HUES6 (cell line): Measurements from ENCODE around the gene ZNF460.

Experiments
- H3K27ac ChIP-seq: 2 replicates; pipeline ENCODE4 v1.7.0; 2013; ENCODE audit warnings: low read depth, mild to moderate bottlenecking, low read length, inconsistent platforms
- H3K27me3 ChIP-seq: 2 replicates; pipeline ENCODE4 v1.6.1; 2013; ENCODE audit warnings: low read length; ENCODE audit not compliant: control insufficient read depth, insufficient read depth
- H3K36me3 ChIP-seq: 2 replicates; pipeline ENCODE4 v1.6.1; 2013; ENCODE audit warnings: low read length; ENCODE audit not compliant: control insufficient read depth, insufficient read depth
- H3K4me1 ChIP-seq: 2 replicates; pipeline ENCODE4 v1.6.1; 2013; ENCODE audit warnings: low read length; ENCODE audit not compliant: control insufficient read depth, insufficient read depth
- H3K4me3 ChIP-seq: 2 replicates; pipeline ENCODE4 v1.5.1; 2013; ENCODE audit warnings: low read depth, low read length
- H3K9ac ChIP-seq: one replicate; pipeline ENCODE4 v1.6.1; 2013; ENCODE audit warnings: mild to moderate bottlenecking, low read length
- H3K9me3 ChIP-seq: 2 replicates; pipeline ENCODE4 v1.6.1; 2013; ENCODE audit warnings: low read depth, low read length; ENCODE audit not compliant: control insufficient read depth, insufficient read depth

ZNF460 gene

GRCh38 chr19:57280165-57280961, at the start of gene ZNF460:
Gene ZNF460, plus strand, starts transcription at chr19:57280485. Its CDS starts 322 bp downstream, at chr19:57280807.
- H3K9ac ChIP-seq, result peak within 1 kb of the TSS; percentile 97
- H3K27me3 ChIP-seq, result no peaks in the 10 kb centered on the region
- H3K4me1 ChIP-seq, result peaks cover 12% of the 10 kb centered on the region; the same call in 1 of the 2 replicates
- H3K36me3 ChIP-seq, result peaks cover 36% of the 10 kb centered on the region
- H3K27ac ChIP-seq, result peak within 1 kb of the TSS; percentile 92
- H3K9me3 ChIP-seq, result no peaks in the 10 kb centered on the region
- peak within 1 kb of the TSS; percentile 83 for H3K4me3 ChIP-seq

- peak overlapping the region; percentile 57 for H3K4me3 ChIP-seq
- no peaks in the 10 kb centered on the region for H3K9me3 ChIP-seq
- peak overlapping the region; percentile 66 for H3K9ac ChIP-seq
- peaks cover 7% of the 10 kb centered on the region; the same call in 1 of the 2 replicates for H3K4me1 ChIP-seq
- 0 out of 2 replicates have a peak, but pooled peaks cover 6% of the 10 kb centered on the region for H3K27me3 ChIP-seq
- no peaks in the 10 kb centered on the region for H3K36me3 ChIP-seq
- H3K27ac ChIP-seq, result no peak overlapping the region
Measured at GRCh38 chr19:57231686-57232085, 48.6 kb upstream of the ZNF460 start.

GRCh38 chr19:57233207-57233606, 47.1 kb upstream of the ZNF460 start:
- Histone ChIP-seq H3K4me1 (peaks cover 7% of the 10 kb centered on the region; the same call in 1 of the 2 replicates), H3K27ac (no peak overlapping the region), H3K27me3 (0 out of 2 replicates have a peak, but pooled peaks cover 6% of the 10 kb centered on the region), H3K9ac (no peak overlapping the region), H3K4me3 (no peak overlapping the region), H3K36me3 (no peaks in the 10 kb centered on the region), H3K9me3 (no peaks in the 10 kb centered on the region)

GRCh38 chr19:57239982-57240310, 40.3 kb upstream of the ZNF460 start:
- peak overlapping the region; percentile 98 for H3K4me3 ChIP-seq
- H3K4me1 ChIP-seq, result peaks cover 7% of the 10 kb centered on the region
- peak overlapping the region; percentile 48 for H3K27ac ChIP-seq
- peak overlapping the region; percentile 73 for H3K9ac ChIP-seq
- no peaks in the 10 kb centered on the region for H3K9me3 ChIP-seq
- peaks cover 15% of the 10 kb centered on the region for H3K36me3 ChIP-seq
- H3K27me3 ChIP-seq, result no peaks in the 10 kb centered on the region

GRCh38 chr19:57240311-57241090, 39.8 kb upstream of the ZNF460 start, which contains the start of gene ZNF805:
Gene ZNF805, plus strand, starts transcription at chr19:57240632. Its CDS starts 260 bp downstream, at chr19:57240892.
- H3K9ac ChIP-seq, result peak within 1 kb of the TSS; percentile 90
- no peaks in the 10 kb centered on the region for H3K9me3 ChIP-seq
- H3K36me3 ChIP-seq, result peaks cover 19% of the 10 kb centered on the region
- H3K27ac ChIP-seq, result peak within 1 kb of the TSS; percentile 64
- H3K4me1 ChIP-seq, result peaks cover 7% of the 10 kb centered on the region
- H3K4me3 ChIP-seq, result peak within 1 kb of the TSS; percentile 98
- no peaks in the 10 kb centered on the region for H3K27me3 ChIP-seq

- Histone ChIP-seq H3K27me3 (no peaks in the 10 kb centered on the region), H3K4me3 (peak overlapping the region; percentile 98), H3K9ac (peak overlapping the region; percentile 90), H3K9me3 (no peaks in the 10 kb centered on the region), H3K27ac (peak overlapping the region; percentile 64; the same call in 1 of the 2 replicates), H3K36me3 (peaks cover 25% of the 10 kb centered on the region), H3K4me1 (peaks cover 7% of the 10 kb centered on the region)
Measured at GRCh38 chr19:57241176-57241575, 39.1 kb upstream of the ZNF460 start.

- no peak overlapping the region for H3K9ac ChIP-seq
- peaks cover 7% of the 10 kb centered on the region for H3K4me1 ChIP-seq
- peaks cover 37% of the 10 kb centered on the region for H3K36me3 ChIP-seq
- H3K4me3 ChIP-seq, result no peak overlapping the region
- H3K27me3 ChIP-seq, result no peaks in the 10 kb centered on the region
- no peaks in the 10 kb centered on the region for H3K9me3 ChIP-seq
- H3K27ac ChIP-seq, result no peak overlapping the region
Measured at GRCh38 chr19:57242821-57243220, 37.5 kb upstream of the ZNF460 start.

GRCh38 chr19:57244513-57244912, 35.8 kb upstream of the ZNF460 start:
- Histone ChIP-seq H3K27ac (no peak overlapping the region), H3K4me1 (peaks cover 7% of the 10 kb centered on the region), H3K27me3 (no peaks in the 10 kb centered on the region), H3K36me3 (peaks cover 53% of the 10 kb centered on the region), H3K9ac (no peak overlapping the region), H3K9me3 (no peaks in the 10 kb centered on the region), H3K4me3 (no peak overlapping the region)

GRCh38 chr19:57245066-57245465, 35.2 kb upstream of the ZNF460 start:
- Histone ChIP-seq H3K9me3 (no peaks in the 10 kb centered on the region), H3K27ac (no peak overlapping the region), H3K9ac (no peak overlapping the region), H3K36me3 (peaks cover 56% of the 10 kb centered on the region), H3K27me3 (no peaks in the 10 kb centered on the region), H3K4me1 (peaks cover 7% of the 10 kb centered on the region), H3K4me3 (no peak overlapping the region)

GRCh38 chr19:57245959-57246358, 34.3 kb upstream of the ZNF460 start:
- H3K9ac ChIP-seq, result no peak overlapping the region
- H3K27ac ChIP-seq, result no peak overlapping the region
- H3K4me1 ChIP-seq, result peaks cover 7% of the 10 kb centered on the region
- H3K27me3 ChIP-seq, result no peaks in the 10 kb centered on the region
- no peaks in the 10 kb centered on the region for H3K9me3 ChIP-seq
- H3K36me3 ChIP-seq, result peaks cover 62% of the 10 kb centered on the region
- H3K4me3 ChIP-seq, result no peak overlapping the region

GRCh38 chr19:57248646-57249045, 31.6 kb upstream of the ZNF460 start:
- H3K4me1 ChIP-seq, result no peaks in the 10 kb centered on the region
- H3K36me3 ChIP-seq, result peaks cover 79% of the 10 kb centered on the region
- no peak overlapping the region for H3K9ac ChIP-seq
- no peaks in the 10 kb centered on the region for H3K9me3 ChIP-seq
- no peak overlapping the region for H3K4me3 ChIP-seq
- H3K27me3 ChIP-seq, result no peaks in the 10 kb centered on the region
- no peak overlapping the region for H3K27ac ChIP-seq
